KOPT-K1 (cell line): ENCODE measurements around the gene ADAP1.
"Not testable (repeated sequence)": the region's sequence is repeated elsewhere in the genome, so short reads cannot be mapped to it uniquely, and the experiment has no call there.

Experiments used
- H3K27ac ChIP-seq: fragments of 200-600 bp; sonication (generic); 2 replicates; pipeline ENCODE4 v1.5.1; 2016; ENCODE audit warnings: antibody characterized with exemption, mild to moderate bottlenecking, low read depth, low read length; ENCODE audit not compliant: poor library complexity, severe bottlenecking
- H3K36me3 ChIP-seq: fragments of 200-600 bp; sonication (generic); 2 replicates; pipeline ENCODE4 v1.5.1; 2017; ENCODE audit warnings: antibody characterized with exemption, mild to moderate bottlenecking, low read length, moderate library complexity; ENCODE audit not compliant: insufficient read depth
- H3K9me3 ChIP-seq: fragments of 200-600 bp; sonication (generic); 2 replicates; pipeline ENCODE4 v1.5.1; 2017; ENCODE audit warnings: antibody characterized with exemption, low read length, mild to moderate bottlenecking; ENCODE audit not compliant: insufficient read depth, poor library complexity, severe bottlenecking

ADAP1 gene, protein sequence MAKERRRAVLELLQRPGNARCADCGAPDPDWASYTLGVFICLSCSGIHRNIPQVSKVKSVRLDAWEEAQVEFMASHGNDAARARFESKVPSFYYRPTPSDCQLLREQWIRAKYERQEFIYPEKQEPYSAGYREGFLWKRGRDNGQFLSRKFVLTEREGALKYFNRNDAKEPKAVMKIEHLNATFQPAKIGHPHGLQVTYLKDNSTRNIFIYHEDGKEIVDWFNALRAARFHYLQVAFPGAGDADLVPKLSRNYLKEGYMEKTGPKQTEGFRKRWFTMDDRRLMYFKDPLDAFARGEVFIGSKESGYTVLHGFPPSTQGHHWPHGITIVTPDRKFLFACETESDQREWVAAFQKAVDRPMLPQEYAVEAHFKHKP

DNA sequence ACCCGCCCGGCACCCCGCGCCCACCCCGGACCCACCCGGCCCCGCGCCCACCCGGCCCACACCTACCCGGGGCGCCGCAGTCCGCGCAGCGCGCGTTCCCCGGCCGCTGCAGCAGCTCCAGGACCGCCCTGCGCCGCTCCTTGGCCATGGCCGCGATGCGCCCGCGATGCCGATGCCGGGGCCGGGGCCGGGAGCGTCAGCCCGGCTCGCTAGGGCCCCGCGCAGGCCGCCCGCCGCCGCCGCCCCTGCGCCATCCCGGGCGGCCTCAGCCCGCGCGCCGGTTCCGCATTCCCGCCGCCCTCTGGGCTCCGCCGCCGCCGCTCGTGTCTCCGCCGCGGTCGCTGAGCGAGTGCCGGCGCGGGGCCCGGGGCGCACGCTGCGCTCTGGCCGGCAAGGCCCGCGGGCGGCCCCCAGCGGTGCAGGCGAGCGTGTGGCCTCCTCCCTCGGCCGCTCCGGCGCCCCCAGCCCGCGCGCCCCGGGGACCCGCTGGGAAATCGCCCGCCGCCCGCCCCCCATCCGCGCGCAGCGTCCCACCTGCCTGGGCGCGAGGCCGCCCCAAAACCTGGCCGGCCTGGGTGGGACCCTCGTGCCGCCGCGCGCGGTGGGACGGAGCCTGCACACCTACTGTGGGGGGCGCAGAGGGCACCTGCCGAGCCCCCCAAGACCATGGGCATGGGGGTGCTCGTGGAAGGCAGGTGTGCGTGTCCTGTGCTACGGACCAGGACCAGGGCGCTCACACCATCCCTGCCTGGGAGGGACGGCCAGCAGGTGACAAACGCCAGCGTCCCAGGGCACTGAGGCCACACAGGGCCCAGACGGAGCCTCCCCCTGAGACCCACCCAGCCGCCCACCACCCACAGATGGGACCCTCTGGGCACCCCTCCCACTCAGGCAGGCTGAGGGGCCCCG is at the start of gene ADAP1:
ADAP1 (minus strand) TSS at position 351 of the 909 bp plus-strand sequence; CDS start at position 148, 203 bp downstream.
- Histone ChIP-seq H3K9me3 (no peaks in the 10 kb centered on the region), H3K27ac (no peak within 1 kb of the TSS), H3K36me3 (no peaks in the 10 kb centered on the region)

DNA sequence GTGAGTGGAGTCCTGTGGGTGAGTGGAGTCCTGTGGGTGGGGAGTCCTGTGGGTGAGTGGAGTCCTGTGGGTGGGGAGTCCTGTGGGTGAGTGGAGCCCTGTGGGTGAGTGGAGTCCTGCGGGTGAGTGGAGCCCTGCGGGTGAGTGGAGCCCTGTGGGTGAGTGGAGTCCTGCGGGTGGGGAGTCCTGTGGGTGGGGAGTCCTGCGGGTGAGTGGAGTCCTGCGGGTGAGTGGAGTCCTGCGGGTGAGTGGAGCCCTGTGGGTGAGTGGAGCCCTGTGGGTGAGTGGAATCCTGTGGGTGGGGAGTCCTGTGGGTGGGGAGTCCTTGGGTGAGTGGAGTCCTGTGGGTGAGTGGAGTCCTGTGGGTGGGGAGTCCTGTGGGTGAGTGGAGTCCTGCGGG is 48.0 kb upstream of the ADAP1 start:
- not testable (repeated sequence) for H3K9me3 ChIP-seq, H3K36me3 ChIP-seq, H3K27ac ChIP-seq

DNA sequence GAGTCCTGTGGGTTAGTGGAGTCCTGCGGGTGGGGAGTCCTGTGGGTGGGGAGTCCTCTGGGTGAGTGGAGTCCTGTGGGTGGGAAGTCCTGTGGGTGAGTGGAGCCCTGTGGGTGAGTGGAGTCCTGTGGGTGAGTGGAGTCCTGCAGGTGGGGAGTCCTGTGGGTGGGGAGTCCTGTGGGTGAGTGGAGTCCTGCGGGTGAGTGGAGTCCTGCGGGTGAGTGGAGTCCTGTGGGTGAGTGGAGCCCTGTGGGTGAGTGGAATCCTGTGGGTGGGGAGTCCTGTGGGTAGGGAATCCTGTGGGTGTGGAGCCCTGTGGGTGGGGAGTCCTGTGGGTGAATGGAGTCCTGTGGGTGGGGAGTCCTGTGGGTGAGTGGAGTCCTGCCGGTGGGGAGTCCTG is 47.5 kb upstream of the ADAP1 start:
- H3K27ac ChIP-seq, H3K36me3 ChIP-seq, H3K9me3 ChIP-seq: not testable (repeated sequence)

DNA sequence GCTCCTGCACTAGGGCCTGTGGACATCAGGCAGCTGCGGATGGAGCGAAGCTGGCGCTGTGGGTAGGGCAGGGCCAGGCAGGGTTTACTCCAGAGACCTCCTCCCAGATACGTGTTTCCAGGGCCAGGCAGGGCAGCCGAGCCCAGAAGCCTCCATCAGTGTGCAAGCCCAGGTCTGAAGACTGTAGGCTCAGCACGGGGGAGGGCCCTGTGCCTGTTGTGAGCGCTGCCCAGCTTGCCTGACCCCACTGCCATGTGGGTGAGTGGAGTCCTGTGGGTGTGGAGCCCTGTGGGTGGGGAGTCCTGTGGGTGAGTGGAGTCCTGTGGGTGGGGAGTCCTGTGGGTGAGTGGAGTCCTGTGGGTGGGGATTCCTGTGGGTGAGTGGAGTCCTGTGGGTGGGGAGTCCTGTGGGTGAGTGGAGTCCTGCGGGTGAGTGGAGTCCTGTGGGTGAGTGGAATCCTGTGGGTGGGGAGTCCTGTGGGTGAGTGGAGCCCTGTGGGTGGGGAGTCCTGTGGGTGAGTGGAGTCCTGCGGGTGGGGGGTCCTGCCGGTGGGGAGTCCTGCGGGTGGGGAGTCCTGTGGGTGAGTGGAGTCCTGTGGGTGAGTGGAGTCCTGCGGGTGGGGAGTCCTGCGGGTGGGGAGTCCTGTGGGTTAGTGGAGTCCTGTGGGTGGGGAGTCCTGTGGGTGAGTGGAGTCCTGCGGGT is 46.7 kb upstream of the ADAP1 start:
- not testable (repeated sequence) for H3K27ac ChIP-seq, H3K36me3 ChIP-seq, H3K9me3 ChIP-seq

DNA sequence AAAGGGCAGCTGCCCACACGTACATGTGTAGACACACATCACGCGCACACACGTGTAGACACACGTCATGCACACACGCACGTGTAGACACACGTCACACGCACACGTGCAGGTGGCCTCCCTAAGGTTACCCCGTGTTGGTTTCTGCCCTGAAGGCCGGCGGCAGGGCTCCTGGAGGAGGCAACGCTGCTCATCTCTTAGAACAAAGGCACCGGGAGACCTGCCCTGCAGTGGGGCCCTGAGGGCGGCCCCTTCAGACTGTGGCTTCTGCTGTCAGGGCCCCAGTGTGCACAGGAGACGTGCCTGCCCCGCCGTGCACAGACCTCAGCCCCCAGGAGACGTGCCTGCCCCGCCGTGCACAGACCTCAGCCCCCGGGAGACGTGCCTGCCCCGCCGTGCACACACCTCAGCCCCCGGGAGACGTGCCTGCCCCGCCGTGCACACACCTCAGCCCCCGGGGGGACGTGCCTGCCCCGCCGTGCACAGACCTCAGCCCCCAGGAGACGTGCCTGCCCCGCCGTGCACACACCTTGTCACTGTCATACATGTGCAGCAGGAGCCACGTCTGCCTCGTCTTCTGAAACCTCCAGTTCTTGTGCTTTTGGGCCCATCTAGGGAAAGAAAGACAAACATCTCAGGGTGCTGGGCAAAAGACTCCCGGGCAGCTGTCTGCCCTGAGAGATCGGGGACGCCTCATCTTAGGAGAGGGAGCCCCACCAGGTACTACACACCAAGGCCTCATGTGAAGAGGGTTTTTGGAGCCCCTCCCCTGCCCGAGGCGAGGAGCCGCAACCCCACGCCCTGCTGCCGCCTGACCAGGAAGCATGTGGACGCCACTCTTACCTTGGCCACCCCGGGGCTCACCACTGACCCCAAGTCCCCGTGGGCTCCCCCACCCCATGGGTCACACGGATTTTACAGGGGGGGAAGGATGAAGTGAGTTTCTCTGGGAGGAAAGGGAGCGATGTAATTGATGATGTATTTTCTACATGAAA is 45.8 kb upstream of the ADAP1 start:
- Histone ChIP-seq H3K9me3 (no peaks in the 10 kb centered on the region), H3K27ac (no peak overlapping the region), H3K36me3 (no peaks in the 10 kb centered on the region; the same call in 1 of the 2 replicates)

DNA sequence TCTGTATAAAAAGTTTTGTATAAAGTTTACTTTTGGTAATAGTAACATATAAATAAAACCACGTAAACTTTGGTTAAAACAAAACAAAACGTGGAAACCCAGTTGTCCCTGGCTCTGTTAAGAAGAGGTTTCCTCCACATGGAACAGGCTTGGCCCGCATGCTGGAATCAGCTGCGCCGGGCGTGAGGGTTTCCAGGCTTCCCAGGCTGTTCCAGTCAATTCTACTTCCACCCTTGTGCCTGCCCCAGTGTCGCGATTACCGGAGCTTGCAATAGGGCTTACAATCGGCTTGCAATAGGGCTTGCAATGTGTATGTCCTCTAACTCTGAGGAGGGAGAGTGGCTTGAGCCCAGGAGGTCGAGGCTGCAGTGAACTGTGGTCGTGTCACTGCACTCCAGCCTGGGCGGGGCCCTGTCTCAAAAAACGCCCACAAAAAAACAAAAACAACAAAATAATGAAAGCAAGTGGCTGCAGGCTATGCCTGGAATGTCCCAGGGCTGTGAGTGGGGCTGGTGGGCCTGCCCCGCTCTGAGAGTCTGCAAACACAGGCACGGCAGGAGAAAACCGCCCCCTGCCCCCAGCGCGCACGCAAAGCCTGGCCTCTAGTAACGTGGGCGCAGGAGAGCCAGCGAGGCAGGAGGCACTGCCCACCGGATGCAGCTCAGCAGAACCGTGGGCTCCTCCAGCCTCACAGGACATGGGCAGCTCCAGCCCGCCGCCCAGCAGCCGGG is 44.8 kb upstream of the ADAP1 start:
- Histone ChIP-seq H3K27ac (no peak overlapping the region), H3K9me3 (no peaks in the 10 kb centered on the region), H3K36me3 (no peaks in the 10 kb centered on the region; the same call in 1 of the 2 replicates)

DNA sequence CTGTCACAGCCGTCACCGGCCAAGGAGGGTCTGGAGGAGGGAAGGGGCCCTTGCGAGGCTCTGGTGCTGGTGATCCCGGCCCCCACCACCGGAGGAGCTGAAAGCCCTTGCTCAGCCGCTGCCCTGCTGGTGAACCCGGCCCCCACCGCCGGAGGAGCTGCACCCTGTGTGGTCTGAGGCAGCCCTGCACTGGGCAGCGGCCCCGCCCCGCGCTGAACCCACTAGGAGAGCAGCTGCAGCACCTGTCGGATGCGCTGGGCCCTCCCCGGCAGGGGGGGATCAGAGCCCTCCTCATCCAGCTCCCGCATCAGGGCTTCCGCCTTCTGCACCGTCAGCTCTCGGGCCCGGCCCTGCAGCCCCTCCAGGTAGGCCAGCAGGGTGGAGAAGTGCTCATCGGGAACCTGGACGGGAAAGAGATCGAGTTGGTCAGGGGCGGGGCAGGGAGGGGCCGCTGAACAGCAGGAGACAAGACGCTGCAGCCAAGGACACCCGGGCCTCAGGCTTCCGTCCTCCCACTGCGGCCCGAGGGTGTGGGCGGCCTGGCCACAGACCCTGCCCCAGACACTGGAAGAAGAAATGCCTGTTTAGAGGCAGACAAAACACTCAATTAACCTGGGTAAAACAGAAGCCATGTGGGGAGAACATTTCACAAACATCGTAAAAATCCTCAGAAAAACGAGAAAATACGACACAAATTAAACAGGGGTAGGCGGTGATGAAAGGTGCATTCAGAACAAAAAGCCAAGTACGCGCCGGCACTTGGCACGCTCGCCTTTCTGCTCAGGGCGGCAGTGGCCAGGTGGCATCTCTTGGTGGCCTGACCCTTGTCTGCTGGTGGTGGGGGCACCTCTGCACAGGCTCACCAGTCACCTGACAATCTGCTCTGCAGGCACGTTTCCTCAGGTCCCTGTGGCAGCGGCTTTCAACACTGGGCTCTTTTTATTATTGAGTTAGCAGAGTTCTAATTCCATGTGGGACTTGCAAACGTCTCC is 43.2 kb upstream of the ADAP1 start:
- Histone ChIP-seq H3K36me3 (no peaks in the 10 kb centered on the region; the same call in 1 of the 2 replicates), H3K9me3 (no peaks in the 10 kb centered on the region), H3K27ac (no peak overlapping the region)

DNA sequence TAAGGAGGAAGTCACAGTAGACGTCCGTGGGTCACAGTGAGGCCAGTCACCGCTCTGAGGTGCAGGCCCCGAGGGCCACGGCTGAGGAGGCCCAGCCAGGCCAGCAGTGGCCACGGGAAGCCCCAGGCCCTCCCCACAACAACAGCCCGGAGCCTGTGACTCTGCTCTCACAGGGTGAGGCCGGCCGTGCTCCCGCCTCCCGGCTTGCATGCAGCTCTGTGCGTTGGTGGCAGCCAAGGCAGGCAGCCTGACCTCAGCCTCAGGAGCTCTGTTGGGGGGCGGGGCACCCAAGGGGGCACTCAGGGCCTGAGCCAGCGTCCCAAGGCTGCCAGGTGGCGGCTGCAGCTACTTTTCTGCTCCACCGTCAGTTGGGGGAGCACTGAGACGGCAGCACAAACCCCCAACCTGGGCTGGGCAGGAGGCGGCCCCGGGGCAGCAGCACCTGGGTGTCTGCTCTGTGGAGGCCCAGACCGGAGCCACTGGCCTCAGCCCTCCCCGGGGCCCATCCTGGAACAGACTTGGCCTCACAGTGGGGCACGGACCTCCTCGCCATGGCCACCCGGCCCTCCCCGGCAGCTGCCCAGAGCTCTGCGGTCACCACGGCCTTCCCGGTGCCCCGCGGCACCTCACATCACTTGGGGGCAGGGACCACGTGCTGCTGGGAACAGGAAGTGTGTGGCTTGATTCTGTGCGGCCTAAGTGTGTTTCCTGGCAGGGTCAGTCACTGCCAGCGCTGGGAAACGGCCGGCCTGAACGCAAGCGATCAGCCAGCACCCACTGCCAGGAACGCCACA is 41.8 kb upstream of the ADAP1 start:
- Histone ChIP-seq H3K27ac (no peak overlapping the region), H3K36me3 (no peaks in the 10 kb centered on the region; the same call in 1 of the 2 replicates), H3K9me3 (no peaks in the 10 kb centered on the region)

DNA sequence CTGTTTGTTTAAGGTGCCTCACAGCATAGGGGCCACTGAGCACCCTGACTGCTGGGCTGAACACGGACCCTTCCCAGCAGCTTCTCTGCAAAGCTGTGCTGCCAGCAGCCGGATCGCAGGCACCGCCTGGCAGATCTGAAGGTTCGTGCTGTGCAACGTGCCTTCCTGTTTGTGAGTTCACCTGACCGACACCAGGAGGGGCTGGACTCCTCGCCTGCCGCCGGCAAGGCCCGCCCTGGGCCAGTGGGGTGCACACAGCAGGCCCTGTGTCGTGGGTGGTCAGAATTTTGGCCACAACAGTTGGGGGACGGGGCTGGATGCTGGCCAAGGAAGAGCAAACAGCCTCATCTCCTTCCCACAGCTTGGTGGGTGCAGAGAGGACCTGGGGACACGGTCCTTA is 41.1 kb upstream of the ADAP1 start:
- Histone ChIP-seq H3K9me3 (no peaks in the 10 kb centered on the region), H3K27ac (no peak overlapping the region), H3K36me3 (no peaks in the 10 kb centered on the region; the same call in 1 of the 2 replicates)

DNA sequence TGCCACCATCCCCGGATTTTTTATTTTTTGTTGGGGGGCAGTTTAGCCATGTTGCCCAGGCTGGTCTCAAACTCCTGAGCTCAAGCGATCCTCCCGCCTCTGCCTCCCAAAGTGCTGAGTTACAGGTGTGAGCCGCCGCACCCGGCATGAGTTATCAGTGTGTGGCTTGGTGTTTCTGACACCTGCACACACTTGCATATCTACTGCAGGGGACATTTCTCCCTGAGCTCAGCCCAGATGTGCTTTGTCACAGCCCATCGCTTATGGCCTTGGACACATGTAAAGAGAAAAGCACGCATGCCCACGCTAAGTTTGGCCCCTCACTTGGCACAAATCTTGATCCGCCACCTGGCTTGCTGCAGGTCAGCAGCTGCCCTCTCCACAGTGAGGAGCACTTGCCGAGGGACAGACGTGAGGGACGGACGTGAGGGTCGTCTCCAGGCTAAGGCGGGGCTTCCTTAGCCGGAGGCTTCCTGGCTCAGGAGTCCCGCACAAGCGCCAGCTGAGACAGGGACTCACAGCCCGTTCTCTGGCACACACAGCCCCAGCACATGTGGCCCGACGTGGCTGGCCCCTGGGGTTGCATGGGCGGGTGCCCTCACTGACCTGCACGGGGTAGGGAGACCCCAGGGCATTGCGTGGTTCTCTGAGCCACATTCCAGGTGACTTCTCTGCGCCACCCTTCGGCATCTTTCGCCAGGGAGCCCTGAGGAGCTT is 40.3 kb upstream of the ADAP1 start:
- H3K9me3 ChIP-seq: no peaks in the 10 kb centered on the region
- no peak overlapping the region for H3K27ac ChIP-seq

DNA sequence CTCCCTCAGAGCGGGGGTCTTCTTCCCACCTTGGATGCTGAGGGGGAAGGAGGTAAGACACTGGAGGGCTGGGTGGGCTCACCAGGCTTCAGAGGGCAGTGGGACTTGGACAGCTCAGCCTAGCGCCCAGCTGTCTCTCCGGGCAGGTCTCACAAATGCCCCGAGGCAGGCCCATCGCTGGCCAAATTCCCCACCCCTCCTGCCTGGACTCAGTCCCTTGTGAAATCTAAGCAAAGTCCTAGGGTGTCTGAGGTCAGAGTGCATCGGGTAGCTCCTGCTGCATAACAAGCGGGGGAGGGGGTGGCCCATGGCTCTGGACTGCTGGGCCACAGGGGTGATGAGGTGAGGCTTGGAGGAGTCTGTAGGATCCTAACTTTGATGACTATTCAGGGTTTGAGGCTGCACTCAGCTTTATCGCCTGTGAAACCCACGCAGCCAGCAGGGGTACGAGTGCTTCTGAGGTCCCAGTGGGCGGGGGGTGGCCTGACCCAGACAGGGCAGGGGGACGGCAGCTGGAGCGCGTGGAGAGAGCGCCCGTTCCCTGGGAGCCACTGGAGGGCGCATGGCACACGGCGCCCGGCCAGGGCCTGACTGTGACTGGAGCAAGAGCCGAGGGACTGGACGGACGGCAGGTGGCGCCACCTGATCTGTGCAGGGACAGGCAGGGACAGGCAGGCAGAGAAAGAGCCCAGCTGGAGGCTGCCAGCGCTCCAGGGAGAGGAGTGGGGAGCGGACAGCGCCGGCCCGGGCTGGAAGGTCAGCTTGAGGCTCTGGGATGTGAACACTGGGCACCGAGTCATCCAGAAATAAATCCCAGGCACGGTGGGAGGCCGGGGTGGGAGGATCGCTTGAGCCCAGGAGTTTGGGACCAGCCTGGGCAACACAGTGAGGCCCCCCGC is 38.5 kb upstream of the ADAP1 start:
- Histone ChIP-seq H3K27ac (no peak overlapping the region), H3K9me3 (no peaks in the 10 kb centered on the region), H3K36me3 (no peaks in the 10 kb centered on the region)

More for the DNA sequence above, 40.3 kb upstream of the ADAP1 start:
- H3K36me3 ChIP-seq: no peaks in the 10 kb centered on the region; the same call in 1 of the 2 replicates
